ENCODE results near the gene ATAD3B.
"Not testable (repeated sequence)": the region's sequence is repeated elsewhere in the genome, so short reads cannot be mapped to it uniquely, and the experiment has no call there.

GRCh38 chr1:1523226-1523625 is 51.7 kb downstream of the ATAD3B start:
- TF ChIP-seq, protein P1, sequence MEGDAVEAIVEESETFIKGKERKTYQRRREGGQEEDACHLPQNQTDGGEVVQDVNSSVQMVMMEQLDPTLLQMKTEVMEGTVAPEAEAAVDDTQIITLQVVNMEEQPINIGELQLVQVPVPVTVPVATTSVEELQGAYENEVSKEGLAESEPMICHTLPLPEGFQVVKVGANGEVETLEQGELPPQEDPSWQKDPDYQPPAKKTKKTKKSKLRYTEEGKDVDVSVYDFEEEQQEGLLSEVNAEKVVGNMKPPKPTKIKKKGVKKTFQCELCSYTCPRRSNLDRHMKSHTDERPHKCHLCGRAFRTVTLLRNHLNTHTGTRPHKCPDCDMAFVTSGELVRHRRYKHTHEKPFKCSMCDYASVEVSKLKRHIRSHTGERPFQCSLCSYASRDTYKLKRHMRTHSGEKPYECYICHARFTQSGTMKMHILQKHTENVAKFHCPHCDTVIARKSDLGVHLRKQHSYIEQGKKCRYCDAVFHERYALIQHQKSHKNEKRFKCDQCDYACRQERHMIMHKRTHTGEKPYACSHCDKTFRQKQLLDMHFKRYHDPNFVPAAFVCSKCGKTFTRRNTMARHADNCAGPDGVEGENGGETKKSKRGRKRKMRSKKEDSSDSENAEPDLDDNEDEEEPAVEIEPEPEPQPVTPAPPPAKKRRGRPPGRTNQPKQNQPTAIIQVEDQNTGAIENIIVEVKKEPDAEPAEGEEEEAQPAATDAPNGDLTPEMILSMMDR (IDR thresholded peaks at IDR 0.05) = not testable (repeated sequence)
- not testable (repeated sequence) for TF ChIP-seq POLR2A (IDR thresholded peaks at IDR 0.05)
